Body of pancreas (tissue), 4 donors: ENCODE data around the gene MS4A8. TPM values are rescaled to one million over a fixed set of nuclear protein-coding genes. Genes with fewer than 3 reads are reported as not detected.
A peak's percentile ranks its signal among the peaks of the same experiment; 100 is the strongest.

Experiments used
- ATAC-seq: fragments of 150-250 bp; one replicate; pipeline ENCODE4 v1.9.1; 2016
- DNase-seq, 4 donors: peaks; one replicate each; pipeline ENCODE4 v3.0.0-alpha.2; 2019
- H3K27ac ChIP-seq, 4 donors: fragments of 200-600 bp; sonication (generic); 1 replicate in 3 of 4; 2 replicates in 1 of 4; pipeline versions ENCODE4 v1.5.1 to v1.6.1; 2016 to 2019; ENCODE audit warnings: mild to moderate bottlenecking in 1 of 4, mixed read lengths in 1 of 4, moderate library complexity in 1 of 4
- H3K27me3 ChIP-seq, 2 donors: fragments of 200-600 bp; sonication (generic); one replicate each; pipeline ENCODE4 v1.6.0; 2016; ENCODE audit warnings: mild to moderate bottlenecking in 1 of 2
- H3K36me3 ChIP-seq, 2 donors: fragments of 200-600 bp; sonication (generic); replicated peaks in 1 of 2; 2 replicates each; pipeline ENCODE4 v1.5.1; 2016; ENCODE audit warnings: low read depth in 2 of 2; ENCODE audit not compliant: insufficient read depth in 1 of 2
- H3K4me1 ChIP-seq: fragments of 200-600 bp; sonication (generic); one replicate; pipeline ENCODE4 v1.6.0; 2016
- H3K4me3 ChIP-seq, 2 donors: fragments of 200-600 bp; sonication (generic); 1 replicate in 1 of 2; 2 replicates in 1 of 2; pipeline ENCODE4 v1.5.1; 2016 to 2019
- H3K9me3 ChIP-seq, 3 donors: fragments of 200-600 bp; sonication (generic); 1 replicate in 2 of 3; 2 replicates in 1 of 3; pipeline ENCODE4 v1.5.1; 2016
- POLR2A ChIP-seq, 3 donors: fragments of 450-650 bp; IDR thresholded peaks; one replicate each; pipeline ENCODE4 v1.6.1; 2016; ENCODE audit warnings: antibody characterized with exemption in 3 of 3, mild to moderate bottlenecking in 2 of 3
- WGBS, 2 donors: methylation state at CpG; one replicate each; pipeline ENCODE4 v1.1.5; 2017; 5-methylcytosine and 5-hydroxymethylcytosine counted together
- intact Hi-C: fragments of 100-400 bp; cut with DNase I; formaldehyde crosslinking; loops from one replicate; pipeline ENCODE4 v1.15.1; 2023
- total RNA-seq, 2 donors: library from RNA; depleted of rRNA; stranded (reverse); fragments of >200 nt; gene quantifications; one replicate each; pipeline ENCODE4 v1.1.0, GENCODE V29; 2016
- TF ChIP-seq, protein P1 (sequence below), 7 experiments: fragments of 450-650 bp in 4 of 7; fragments of 200-600 bp in 3 of 7; sonication (generic) in 3 of 7; IDR thresholded peaks; one replicate each; pipeline ENCODE4 v1.5.1; 2016 to 2019; ENCODE audit warnings: antibody characterized with exemption in 7 of 7

Gene MS4A8
- total RNA-seq, 2 donors from 2014 or later = 6.5 TPM; not detected in 1

DNA sequence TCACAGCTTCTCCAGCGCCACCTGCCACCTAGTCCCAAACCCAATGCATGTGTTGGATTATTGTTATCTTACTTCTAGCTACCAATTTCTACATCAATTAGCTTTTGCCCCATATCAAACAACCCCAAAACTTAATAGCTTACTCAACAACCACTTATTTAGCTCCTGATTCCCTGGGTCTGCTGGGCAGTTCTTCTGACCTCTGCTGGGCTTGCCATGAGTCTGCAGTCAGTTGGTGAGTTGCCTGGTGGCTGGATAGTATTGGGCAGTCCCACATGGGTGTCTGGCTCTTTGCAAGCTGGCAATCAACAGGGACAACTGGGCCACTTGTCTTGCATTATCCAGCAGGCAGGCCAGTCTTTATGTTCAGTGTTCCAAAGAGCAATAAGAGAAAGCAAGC is 43.6 kb downstream of the MS4A8 start:
- intact Hi-C loops = no loop called here
- 76 to 77% methylated on average over 1 of the region's 1 CpG for WGBS, 2 donors
- Histone ChIP-seq H3K9me3 (no peaks in the 10 kb centered on the region), H3K4me3 (no peak overlapping the region), H3K4me1 (peaks cover 5% of the 10 kb centered on the region), H3K27ac (no peak overlapping the region), H3K27me3 (no peaks in the 10 kb centered on the region), H3K36me3 (no peaks in the 10 kb centered on the region)
- DNase-seq (no peak), ATAC-seq (peak; percentile 10)
- no peak for TF ChIP-seq POLR2A (IDR thresholded peaks at IDR 0.05)
- TF ChIP-seq, protein P1, sequence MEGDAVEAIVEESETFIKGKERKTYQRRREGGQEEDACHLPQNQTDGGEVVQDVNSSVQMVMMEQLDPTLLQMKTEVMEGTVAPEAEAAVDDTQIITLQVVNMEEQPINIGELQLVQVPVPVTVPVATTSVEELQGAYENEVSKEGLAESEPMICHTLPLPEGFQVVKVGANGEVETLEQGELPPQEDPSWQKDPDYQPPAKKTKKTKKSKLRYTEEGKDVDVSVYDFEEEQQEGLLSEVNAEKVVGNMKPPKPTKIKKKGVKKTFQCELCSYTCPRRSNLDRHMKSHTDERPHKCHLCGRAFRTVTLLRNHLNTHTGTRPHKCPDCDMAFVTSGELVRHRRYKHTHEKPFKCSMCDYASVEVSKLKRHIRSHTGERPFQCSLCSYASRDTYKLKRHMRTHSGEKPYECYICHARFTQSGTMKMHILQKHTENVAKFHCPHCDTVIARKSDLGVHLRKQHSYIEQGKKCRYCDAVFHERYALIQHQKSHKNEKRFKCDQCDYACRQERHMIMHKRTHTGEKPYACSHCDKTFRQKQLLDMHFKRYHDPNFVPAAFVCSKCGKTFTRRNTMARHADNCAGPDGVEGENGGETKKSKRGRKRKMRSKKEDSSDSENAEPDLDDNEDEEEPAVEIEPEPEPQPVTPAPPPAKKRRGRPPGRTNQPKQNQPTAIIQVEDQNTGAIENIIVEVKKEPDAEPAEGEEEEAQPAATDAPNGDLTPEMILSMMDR (IDR thresholded peaks at IDR 0.05) = peak in 3 of 7 experiments; percentile 7 to 11 (median 8)

DNA sequence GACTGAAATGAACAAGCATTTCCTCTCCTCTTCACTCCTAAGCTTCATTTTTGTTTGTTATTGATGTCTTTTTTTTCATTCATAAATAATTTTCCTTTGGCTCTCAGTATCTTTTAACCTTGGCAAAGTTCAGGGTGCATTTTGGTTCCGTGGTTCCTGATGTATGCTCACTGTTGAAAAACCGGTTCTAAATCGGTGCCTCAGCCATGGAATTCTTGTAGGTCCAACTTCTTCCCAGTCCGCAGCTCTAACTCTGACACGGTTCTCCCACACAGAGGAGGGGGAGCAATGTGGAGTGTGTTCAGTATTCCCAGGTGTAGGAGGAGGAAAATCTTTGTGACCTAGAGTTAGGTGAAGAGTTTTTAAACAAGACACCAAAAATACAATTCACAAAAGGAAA is 44.7 kb downstream of the MS4A8 start:
- Histone ChIP-seq H3K4me1 (peaks cover 5% of the 10 kb centered on the region), H3K27ac (no peak overlapping the region), H3K27me3 (no peaks in the 10 kb centered on the region), H3K9me3 (no peaks in the 10 kb centered on the region), H3K4me3 (no peak overlapping the region), H3K36me3 (no peaks in the 10 kb centered on the region)
- intact Hi-C loops = no loop called here
- peak in 2 of 4 donors; percentile 7 to 26 for DNase-seq
- WGBS, 2 donors = 32 to 40% methylated on average over 5 of the region's 5 CpGs
- no peak for ATAC-seq
- TF ChIP-seq POLR2A (IDR thresholded peaks at IDR 0.05) = no peak
- TF ChIP-seq, protein P1 (IDR thresholded peaks at IDR 0.05) = no peak

DNA sequence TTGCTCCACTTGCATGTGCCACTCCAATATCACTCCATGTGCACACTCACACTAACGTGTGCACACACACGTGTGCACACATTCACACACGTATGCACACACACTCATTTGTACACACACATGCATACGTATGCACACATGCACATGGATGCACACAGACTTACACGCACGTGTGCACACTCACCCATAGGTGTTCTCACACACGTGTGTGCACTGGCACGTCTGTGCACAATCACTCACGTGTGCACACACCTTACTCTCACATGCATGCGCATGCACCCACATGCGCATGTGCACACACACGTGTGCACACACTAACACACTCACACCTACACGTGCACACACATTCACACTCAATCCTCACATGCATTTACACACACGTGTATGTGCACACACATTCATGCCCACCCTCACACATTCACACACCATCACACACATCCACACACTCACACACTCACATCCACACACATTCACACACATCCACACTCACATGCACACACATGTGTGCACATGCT is 48.0 kb downstream of the MS4A8 start:
- Histone ChIP-seq H3K4me1 (peaks cover 5% of the 10 kb centered on the region), H3K4me3 (no peak overlapping the region), H3K27ac (no peak overlapping the region), H3K36me3 (no peaks in the 10 kb centered on the region), H3K9me3 (no peaks in the 10 kb centered on the region), H3K27me3 (no peaks in the 10 kb centered on the region)
- intact Hi-C loops = no loop called here
- TF ChIP-seq, protein P1 (IDR thresholded peaks at IDR 0.05) = no peak
- no peak for TF ChIP-seq POLR2A (IDR thresholded peaks at IDR 0.05)
- ATAC-seq (no peak), DNase-seq (no peak)
- WGBS, 2 donors = 82 to 86% methylated on average over 14 of the region's 14 CpGs

DNA sequence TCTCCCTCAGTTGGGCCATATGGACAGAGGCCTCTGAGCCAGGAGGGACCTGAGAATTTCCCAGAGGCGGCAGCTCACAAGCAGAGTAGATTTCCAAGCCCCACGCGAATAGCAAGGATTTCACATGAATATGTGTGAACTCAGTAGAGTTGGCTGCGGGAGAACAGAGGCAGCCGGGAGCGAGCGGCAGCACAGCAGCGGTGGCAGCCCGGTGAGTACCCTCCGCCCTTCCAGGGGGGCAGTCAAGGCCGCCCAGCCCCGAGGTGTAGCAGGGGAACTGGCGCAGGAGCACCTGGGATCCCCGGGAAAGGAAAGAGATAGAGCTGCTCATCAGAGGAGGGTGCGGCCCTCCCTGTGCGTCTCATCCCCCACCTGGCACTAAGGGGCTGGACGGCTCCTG is 48.8 kb downstream of the MS4A8 start:
- no peak for DNase-seq
- no peak for TF ChIP-seq POLR2A (IDR thresholded peaks at IDR 0.05)
- TF ChIP-seq, protein P1 (IDR thresholded peaks at IDR 0.05) = no peak
- Histone ChIP-seq H3K4me3 (no peak overlapping the region), H3K4me1 (peaks cover 5% of the 10 kb centered on the region), H3K9me3 (no peaks in the 10 kb centered on the region), H3K27ac (no peak overlapping the region), H3K27me3 (no peaks in the 10 kb centered on the region), H3K36me3 (no peaks in the 10 kb centered on the region)
- no peak for ATAC-seq
- intact Hi-C loops = no loop called here
- WGBS, 2 donors = 90 to 92% methylated on average over 13 to 17 of the region's 17 CpGs

DNA sequence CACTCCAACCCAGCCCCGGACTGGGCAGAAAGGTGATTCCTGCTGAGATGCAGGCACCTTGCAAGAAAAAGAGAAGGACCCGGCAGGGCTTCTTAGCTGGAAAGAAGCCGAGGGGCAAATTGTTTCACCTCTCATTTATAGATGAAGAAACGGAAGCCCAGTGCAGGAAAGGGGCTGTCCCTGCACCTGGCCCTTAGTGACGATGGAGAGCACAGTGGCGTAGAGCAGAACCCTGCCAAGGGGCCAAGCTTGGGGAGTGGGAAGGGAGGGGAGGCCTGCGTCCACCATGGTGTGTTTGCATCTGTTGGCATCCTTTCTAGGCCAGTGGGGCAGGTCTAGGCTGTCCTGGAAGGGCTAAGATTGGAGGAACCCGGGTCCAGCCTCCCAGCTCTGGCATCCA is 49.4 kb downstream of the MS4A8 start:
- Histone ChIP-seq H3K36me3 (no peaks in the 10 kb centered on the region), H3K27ac (no peak overlapping the region), H3K9me3 (no peaks in the 10 kb centered on the region), H3K4me1 (peaks cover 2% of the 10 kb centered on the region), H3K4me3 (no peak overlapping the region), H3K27me3 (no peaks in the 10 kb centered on the region)
- no peak for TF ChIP-seq POLR2A (IDR thresholded peaks at IDR 0.05)
- TF ChIP-seq, protein P1 (IDR thresholded peaks at IDR 0.05) = no peak
- ATAC-seq = no peak
- no peak for DNase-seq
- WGBS, 2 donors = 71 to 76% methylated on average over 7 to 8 of the region's 8 CpGs
- intact Hi-C loops = no loop called here
